Measurements from ENCODE around the gene CLDN5. TPM values are rescaled to one million over a fixed set of nuclear protein-coding genes. Genes with fewer than 3 reads are reported as not detected.

Gene CLDN5
- total and polyA plus RNA-seq, 11 donors = 16.8 to 79.0 (median 38.1) TPM

GRCh38 chr22:19509923-19510322 lies 14.3 kb downstream of the CLDN5 start:
- no peak for DNase-seq
- no peaks in the 10 kb centered on the region for H3K27me3 ChIP-seq
- no peak overlapping the region for H3K27ac ChIP-seq
- H3K4me3 ChIP-seq = no peak overlapping the region
- H3K9me3 ChIP-seq = peaks cover 0 to 13% (median 3%) of the 10 kb centered on the region in 12 donors
- intact Hi-C loops (cut with DNase I) = no loop called here
- H3K36me3 ChIP-seq = no peaks in the 10 kb centered on the region
- no peak for ATAC-seq
- H3K4me1 ChIP-seq = no peaks in the 10 kb centered on the region
- TF ChIP-seq CTCF (IDR thresholded peaks at IDR 0.05) (no peak), POLR2A (IDR thresholded peaks at IDR 0.05) (no peak)
- WGBS, 4 donors = 88 to 98% (median 95%) methylated on average over 2 of the region's 2 CpGs

DNA sequence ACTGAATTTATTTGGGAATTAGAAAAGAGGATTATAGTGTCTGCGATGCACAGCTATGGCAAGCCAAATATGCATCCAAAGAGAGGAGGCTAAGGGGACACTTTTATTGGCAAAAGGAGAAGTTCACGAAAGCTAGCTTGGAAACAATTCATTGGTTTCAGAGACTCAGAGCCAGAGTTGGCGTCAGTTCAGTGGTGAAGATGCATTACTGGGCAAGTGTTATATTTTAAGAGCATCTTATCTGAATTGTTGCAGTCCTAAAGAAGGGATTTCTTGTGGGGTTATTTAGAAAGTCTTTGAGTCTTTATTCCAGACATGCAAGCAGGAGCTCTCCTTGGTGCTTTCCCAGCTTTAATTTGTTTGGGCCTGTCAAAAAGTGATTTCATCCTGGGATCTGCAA lies 15.0 kb downstream of the CLDN5 start:
- TF ChIP-seq POLR2A (IDR thresholded peaks at IDR 0.05) (no peak), CTCF (IDR thresholded peaks at IDR 0.05) (no peak)
- WGBS, 4 donors = 85 to 95% (median 86%) methylated on average over 3 of the region's 3 CpGs
- peaks cover 0 to 12% (median 3%) of the 10 kb centered on the region in 12 donors for H3K9me3 ChIP-seq
- no peak overlapping the region for H3K27ac ChIP-seq
- ATAC-seq (no peak), DNase-seq (no peak)
- H3K27me3 ChIP-seq = no peaks in the 10 kb centered on the region
- no peaks in the 10 kb centered on the region for H3K36me3 ChIP-seq
- H3K4me3 ChIP-seq = no peak overlapping the region
- no peaks in the 10 kb centered on the region for H3K4me1 ChIP-seq
- intact Hi-C loops (cut with DNase I) = no loop called here

DNA sequence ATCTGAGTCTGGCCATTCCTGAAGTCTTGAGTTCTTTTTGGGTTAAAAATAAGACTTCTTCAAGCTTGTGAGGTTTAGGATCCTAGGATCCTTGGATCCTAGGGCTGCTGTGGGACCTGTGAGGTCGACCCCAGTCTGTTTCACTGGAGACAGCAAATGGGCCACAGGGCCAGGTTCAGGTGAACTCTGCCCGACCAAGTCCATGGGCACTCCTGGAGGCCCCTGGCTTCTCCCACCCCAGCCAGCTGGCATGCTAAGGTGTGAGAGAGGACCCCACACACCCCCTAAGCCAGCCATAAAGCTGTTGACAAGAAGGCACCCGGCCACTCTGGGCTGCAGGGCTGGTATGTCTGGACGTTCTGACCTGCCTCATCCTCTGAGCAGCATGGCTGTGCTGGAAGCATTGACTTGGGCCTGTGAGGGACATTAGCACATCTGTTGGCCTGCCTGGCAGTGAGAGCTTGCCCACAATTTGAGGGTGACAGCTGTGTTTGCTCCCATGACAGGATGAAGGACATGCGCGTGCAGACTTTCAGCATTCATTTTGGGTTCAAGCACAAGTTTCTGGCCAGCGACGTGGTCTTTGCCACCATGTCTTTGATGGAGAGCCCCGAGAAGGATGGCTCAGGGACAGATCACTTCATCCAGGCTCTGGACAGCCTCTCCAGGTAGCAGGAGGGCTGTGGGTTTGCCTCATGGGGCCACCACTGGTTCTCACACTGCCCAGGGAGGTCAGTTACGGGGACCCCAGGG lies 16.0 kb downstream of the CLDN5 start:
- H3K9me3 ChIP-seq = peaks cover 0 to 2% (median 0%) of the 10 kb centered on the region in 12 donors
- intact Hi-C loops (cut with DNase I) = no loop called here
- ATAC-seq (no peak), DNase-seq (no peak)
- no peaks in the 10 kb centered on the region for H3K36me3 ChIP-seq
- 84 to 95% (median 92%) methylated on average over 8 to 10 of the region's 10 CpGs for WGBS, 4 donors
- no peaks in the 10 kb centered on the region for H3K27me3 ChIP-seq
- no peaks in the 10 kb centered on the region for H3K4me1 ChIP-seq
- H3K4me3 ChIP-seq = no peak overlapping the region
- no peak for TF ChIP-seq CTCF (IDR thresholded peaks at IDR 0.05)
- no peak overlapping the region for H3K27ac ChIP-seq

GRCh38 chr22:19507534-19507861 lies 16.7 kb downstream of the CLDN5 start:
- Histone ChIP-seq H3K9me3 (no peaks in the 10 kb centered on the region), H3K4me1 (no peaks in the 10 kb centered on the region), H3K27ac (no peak overlapping the region), H3K4me3 (no peak overlapping the region), H3K36me3 (no peaks in the 10 kb centered on the region), H3K27me3 (no peaks in the 10 kb centered on the region)
- ATAC-seq (no peak), DNase-seq (no peak)
- intact Hi-C loops (cut with DNase I) = no loop called here
- WGBS, 4 donors = 91 to 98% (median 94%) methylated on average over 4 of the region's 4 CpGs
- TF ChIP-seq CTCF (IDR thresholded peaks at IDR 0.05) = no peak
- no peak for TF ChIP-seq POLR2A (IDR thresholded peaks at IDR 0.05)

Measured in heart left ventricle (tissue), 16 donors.